Fibroblast of the aortic adventitia (primary cell): ENCODE measurements around the gene GRK3. TPM values are rescaled to one million over a fixed set of nuclear protein-coding genes. Genes with fewer than 3 reads are reported as not detected.

ENCODE experiments used
- DNase-seq: peaks from one replicate; pipeline ENCODE4 v3.0.0-alpha.2; 2010; ENCODE audit warnings: low read depth
- H3K4me3 ChIP-seq: 2 replicates; pipeline ENCODE4 v1.5.1; 2011; ENCODE audit warnings: low read depth, mild to moderate bottlenecking, control low read depth, low read length, moderate library complexity
- CTCF ChIP-seq: IDR thresholded peaks from 2 replicates; pipeline ENCODE4 v1.5.1; 2011; ENCODE audit warnings: mild to moderate bottlenecking, low read length, control low read depth, inconsistent platforms; ENCODE audit not compliant: insufficient read depth
- total RNA-seq: library from RNA; depleted of rRNA; stranded (reverse); fragments of >200 nt; gene quantifications from 2 replicates; pipeline ENCODE4 v1.2.3, GENCODE V29; 2012; ENCODE audit warnings: low replicate concordance

The GRK3 gene
- total RNA-seq, 1 donor, result 1.3 TPM

GRCh38 chr22:25672289-25673084, 108.0 kb downstream of the GRK3 start:
- no peak overlapping the region for H3K4me3 ChIP-seq
- DNase-seq, result peak; percentile 10

GRCh38 chr22:25673713-25674112, 109.2 kb downstream of the GRK3 start:
- no peak overlapping the region for H3K4me3 ChIP-seq
- TF ChIP-seq CTCF, result no peak
- DNase-seq, result no peak

More at GRCh38 chr22:25672289-25673084, 108.0 kb downstream of the GRK3 start:
- TF ChIP-seq CTCF, result no peak

DNA sequence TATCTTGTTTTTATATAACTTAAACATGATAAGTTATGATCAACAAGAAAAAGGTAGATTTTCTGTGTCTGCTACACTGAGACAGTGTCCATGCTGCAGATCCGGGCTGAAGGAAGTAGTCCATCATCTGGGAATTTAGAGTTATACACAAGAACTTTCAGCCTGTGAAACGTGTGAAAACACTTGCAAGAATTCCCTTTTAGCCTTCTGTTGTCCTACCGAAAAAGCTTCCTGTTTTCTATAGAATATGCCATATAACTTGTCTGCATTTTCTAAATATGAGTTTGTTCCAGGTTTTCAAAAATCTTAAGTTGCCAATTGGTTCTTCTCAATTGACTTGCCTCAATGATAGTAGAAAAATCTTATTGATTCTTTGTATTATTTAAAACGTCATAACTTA, 113.2 kb downstream of the GRK3 start:
- no peak for TF ChIP-seq CTCF
- DNase-seq, result no peak
- H3K4me3 ChIP-seq, result no peak overlapping the region

DNA sequence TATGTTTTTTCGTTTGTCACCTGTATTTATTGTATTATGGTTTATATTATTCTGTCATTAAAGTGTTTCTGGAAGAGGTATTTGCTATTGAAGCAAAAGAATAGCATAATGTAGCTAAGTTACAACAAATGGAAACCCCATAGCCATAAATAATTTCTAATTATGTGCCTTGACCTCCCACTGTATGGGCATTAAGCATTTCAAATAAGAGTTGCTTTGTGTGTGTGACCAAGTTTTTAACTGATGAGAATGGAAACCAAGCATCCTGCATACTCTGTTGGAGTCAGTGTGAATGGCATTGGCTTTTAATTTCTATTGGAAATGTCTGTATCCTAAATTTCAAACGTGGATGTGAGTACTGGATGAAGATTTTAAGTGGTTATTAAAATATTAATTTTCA, 115.6 kb downstream of the GRK3 start:
- no peak for TF ChIP-seq CTCF
- no peak for DNase-seq
- H3K4me3 ChIP-seq, result no peak overlapping the region

GRCh38 chr22:25680956-25681355, 116.5 kb downstream of the GRK3 start:
- no peak for DNase-seq
- H3K4me3 ChIP-seq, result no peak overlapping the region
- TF ChIP-seq CTCF, result no peak

- no peak overlapping the region for H3K4me3 ChIP-seq
- no peak for TF ChIP-seq CTCF
- no peak for DNase-seq
These were observed 117.6 kb downstream of the GRK3 start for GRCh38 chr22:25682109-25682508.

- no peak for DNase-seq
- H3K4me3 ChIP-seq, result no peak overlapping the region
- no peak for TF ChIP-seq CTCF
These were observed 124.2 kb downstream of the GRK3 start for GRCh38 chr22:25688627-25689026.
